Hematopoietic multipotent progenitor cell treated with erythropoietin and hydrocortisone succinate and interleukin-3 and kit ligand, for 17 days (in vitro differentiated cells): ENCODE data around the gene AZU1.
A peak's percentile ranks its signal among the peaks of the same experiment; 100 is the strongest.

Source experiments
- DNase-seq: peaks from one replicate; pipeline ENCODE4 v3.0.0-alpha.2; 2015; ENCODE audit warnings: low spot score

AZU1 gene, protein sequence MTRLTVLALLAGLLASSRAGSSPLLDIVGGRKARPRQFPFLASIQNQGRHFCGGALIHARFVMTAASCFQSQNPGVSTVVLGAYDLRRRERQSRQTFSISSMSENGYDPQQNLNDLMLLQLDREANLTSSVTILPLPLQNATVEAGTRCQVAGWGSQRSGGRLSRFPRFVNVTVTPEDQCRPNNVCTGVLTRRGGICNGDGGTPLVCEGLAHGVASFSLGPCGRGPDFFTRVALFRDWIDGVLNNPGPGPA

DNA sequence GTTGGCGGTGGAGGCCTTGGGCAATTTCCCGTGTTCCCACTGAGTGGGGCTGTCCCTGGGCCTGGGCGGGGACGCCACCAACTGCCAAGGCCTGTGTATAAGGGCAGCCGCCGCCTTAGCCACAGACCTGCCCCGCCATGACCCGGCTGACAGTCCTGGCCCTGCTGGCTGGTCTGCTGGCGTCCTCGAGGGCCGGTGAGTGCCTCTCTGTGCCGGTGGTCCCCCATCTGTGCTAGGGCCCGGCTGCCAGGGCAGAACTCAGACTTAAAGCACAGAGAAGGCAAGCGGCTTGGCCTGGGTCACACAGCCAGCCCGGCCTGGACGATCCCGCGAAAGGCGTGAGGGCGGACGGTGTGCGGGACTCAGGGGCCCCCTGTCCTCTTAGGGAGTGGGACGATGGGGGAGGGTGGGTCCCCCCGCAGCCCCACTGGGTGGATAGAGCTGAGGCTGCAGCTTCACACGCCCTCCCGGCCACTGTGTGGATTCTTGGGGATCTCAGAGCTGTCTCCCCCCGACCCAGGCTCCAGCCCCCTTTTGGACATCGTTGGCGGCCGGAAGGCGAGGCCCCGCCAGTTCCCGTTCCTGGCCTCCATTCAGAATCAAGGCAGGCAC is at the start of gene AZU1:
AZU1 (plus strand) TSS at position 128 of the 612 bp plus-strand sequence; CDS start at position 138, 10 bp downstream.
- DNase-seq = no peak

- no peak for DNase-seq
Observed at GRCh38 chr19:778910-779653, 48.6 kb upstream of the AZU1 start.

DNA sequence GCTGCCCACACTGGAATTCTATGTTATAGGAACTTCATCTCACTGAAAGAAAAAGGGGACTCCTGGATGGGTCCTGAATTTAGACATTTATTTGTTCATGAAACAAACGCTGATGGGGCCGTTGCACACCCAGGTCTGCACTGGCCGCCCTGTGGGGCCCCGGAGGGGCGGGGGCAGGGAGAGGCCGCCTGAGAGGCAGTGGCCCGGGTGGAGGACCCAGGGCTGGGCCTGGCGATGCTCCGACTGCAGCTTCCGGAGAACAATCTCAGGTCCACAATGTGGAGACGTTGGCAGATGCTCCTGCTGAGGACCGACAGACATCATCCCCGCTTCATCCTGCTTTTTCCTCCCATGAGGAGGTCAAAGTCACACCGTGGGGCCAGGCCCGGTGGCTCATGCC is 46.7 kb upstream of the AZU1 start:
- no peak for DNase-seq

DNA sequence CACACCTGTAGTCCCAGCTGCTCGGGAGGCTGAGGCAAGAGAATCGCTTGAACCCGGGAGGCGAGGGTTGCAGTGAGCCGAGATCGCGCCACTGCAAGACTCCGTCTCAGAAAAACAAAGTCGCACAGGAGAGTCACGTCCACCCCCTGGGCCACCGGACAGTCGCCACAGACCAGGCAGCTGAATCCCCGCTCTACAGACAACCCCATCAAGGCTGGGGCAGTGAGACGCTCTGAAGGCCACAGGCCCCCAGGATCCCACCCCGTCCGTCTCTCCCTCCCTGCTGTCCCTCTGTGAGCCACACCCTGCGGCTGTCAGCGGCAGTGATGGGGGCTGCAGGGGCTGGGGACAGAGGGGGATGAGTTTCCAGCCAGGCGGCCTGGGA is 45.8 kb upstream of the AZU1 start:
- DNase-seq = no peak

DNA sequence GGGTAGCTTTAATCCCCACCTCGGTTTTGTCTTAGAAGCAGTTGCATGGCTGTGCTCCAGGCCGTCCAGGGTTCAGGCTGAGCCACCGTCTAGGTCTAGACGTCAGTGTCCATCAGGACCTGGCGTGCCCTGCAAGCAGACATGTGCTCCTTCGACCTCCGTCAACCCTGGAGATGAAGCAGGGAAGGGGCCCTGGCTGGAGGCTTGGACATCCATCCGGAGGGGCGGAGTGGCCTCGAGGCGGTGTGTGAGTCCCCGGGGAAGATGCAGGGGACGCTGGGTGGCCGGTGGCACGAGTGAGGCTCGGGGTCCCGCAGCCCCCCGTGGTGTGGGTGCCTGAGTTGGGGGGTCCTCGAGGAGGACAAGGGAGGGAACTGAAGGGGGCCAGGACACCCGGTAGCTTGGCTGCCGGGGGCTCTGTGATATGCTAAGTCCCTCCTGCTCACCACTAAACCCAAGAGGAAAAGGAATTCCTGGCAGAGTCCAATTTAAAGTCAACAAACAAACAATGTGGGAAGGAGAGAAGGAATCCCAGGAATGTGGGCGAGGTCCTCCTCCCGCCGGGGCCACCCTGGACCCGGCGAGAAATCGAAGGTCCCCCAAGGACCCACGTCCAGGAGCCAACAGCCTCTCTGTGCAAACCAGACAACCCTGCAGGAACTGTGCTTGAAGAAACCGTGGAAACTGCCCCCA is 45.3 kb upstream of the AZU1 start:
- no peak for DNase-seq

DNA sequence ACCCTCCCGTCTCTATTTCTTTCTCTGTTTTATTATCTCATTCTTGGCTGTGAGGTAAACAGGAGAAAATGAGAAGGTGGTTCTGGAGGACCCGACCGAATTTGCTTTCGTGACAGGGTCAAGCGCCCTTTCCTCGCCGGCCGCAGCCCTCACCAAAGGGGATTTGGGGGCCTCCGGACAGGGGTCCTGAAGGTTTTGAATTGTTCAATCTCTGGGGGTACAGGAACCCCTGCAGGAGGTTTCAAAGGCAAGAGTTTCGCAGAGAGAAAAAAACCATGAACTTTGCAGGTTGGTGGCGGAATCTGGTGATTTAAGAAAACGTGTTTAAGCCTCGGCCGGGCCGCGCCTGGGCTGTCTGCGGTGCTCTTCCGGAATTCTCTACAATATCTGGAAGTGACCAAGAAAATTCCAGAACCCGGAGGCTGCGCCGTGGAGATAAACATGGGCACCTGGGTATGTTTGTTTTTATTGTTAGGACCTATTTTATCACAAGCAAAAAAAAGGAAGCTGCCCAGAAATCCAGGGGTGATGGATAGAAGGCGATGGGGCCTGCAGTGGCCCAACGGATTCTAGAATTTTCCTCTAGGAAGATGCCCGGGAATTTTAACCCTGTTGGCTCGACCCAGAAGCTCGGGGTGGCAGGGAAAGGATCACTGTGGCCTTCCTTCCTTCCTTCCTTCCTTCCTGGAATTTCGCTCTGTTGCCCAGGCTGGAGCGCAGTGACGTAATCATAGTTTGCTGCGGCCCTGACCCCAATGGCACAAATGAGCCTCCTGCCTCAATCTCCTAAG is 44.6 kb upstream of the AZU1 start:
- DNase-seq = no peak

DNA sequence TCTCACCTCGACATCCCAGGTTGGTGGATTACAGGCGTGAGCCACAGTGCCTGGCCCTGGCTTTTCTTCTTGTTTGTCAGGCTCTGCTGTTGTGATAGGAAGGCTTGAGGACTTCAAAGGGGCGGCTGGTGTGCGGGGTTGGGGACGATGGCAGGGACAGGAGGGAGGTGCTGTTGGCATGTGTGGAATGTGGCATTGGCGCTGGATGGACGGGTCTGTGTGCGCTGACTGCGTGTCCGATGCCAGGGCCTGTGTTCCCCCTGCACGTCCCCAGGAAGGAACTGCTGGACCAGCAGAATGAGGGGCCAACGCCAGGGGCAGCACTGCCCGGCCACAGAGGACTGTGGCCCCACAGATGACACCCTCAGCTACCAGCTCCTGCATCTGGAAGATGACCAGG is 43.1 kb upstream of the AZU1 start:
- DNase-seq = no peak

DNA sequence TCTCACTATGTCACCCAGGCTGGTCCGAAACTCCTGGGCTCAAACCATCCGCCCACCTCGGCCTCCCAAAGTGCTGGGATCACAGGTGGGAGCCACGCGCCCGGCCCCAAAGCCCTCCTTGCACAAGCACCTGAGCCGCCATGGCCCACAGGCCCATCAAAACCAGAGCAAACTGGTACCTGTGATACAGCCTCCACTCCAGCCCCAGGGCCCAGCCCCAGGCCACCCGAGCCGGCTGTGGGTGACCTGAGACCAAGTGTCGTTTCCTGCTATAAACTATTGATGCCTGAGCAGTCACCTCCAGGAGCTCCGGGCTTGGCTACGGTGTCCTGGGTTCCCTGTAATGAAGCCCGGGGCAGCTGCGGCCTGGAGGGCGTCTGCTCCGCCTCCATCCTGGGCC is 40.1 kb upstream of the AZU1 start:
- DNase-seq = no peak

GRCh38 chr19:788686-788982 is 39.0 kb upstream of the AZU1 start:
- DNase-seq = no peak

DNA sequence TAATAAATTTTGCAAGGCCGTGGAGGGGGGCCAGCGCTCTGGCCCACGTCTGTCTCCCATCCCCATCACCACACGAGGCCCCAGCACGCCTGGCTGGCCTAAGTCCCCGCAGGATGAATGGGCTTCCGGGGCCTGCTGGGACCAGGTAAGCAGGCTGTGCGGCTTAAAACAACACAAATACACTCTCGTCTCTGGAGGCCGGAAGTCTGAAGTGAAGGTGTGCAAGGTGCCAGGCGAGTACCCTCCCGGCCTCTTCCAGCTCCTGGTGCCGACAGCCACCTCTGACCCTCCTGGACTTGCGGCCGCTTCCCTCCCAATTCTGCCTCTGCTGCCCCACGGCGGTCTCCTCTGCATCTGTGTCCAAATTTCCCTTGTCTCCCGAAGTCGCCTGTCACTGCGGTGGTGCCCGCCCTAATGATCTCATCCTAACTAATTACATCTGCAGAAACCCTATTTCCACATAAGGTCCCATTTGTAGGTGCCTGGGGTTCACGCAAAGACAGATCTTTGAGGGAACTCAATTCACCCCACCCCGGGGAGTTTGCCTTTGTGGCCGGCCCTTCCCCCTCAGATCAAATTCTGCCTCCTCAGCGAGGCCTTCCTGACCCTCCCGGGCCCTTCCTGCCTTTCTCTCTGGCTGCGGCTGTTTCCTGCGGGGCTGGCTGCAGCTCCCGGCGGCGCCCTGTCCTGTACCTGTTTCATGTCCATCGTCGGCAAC is 38.5 kb upstream of the AZU1 start:
- no peak for DNase-seq

DNA sequence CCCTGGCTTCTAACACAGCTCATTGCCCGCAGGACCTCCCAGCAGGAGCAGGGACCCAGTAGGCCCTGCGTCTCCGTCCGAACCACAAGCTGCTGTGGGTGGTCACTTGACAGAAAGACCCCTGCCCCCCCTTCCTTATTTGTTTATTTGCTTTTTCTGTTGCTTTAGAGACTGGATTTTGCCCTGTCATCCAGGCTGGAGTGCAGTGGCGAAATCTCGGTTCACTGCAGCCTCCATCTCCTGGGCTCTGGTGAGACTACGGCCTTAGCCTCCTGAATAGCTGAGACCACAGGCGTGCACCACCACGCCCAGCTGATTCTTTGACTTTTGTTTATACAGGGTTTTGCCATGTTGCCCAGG is 38.0 kb upstream of the AZU1 start:
- no peak for DNase-seq

- DNase-seq = no peak
Observed at GRCh38 chr19:791007-791566, 36.5 kb upstream of the AZU1 start.

DNA sequence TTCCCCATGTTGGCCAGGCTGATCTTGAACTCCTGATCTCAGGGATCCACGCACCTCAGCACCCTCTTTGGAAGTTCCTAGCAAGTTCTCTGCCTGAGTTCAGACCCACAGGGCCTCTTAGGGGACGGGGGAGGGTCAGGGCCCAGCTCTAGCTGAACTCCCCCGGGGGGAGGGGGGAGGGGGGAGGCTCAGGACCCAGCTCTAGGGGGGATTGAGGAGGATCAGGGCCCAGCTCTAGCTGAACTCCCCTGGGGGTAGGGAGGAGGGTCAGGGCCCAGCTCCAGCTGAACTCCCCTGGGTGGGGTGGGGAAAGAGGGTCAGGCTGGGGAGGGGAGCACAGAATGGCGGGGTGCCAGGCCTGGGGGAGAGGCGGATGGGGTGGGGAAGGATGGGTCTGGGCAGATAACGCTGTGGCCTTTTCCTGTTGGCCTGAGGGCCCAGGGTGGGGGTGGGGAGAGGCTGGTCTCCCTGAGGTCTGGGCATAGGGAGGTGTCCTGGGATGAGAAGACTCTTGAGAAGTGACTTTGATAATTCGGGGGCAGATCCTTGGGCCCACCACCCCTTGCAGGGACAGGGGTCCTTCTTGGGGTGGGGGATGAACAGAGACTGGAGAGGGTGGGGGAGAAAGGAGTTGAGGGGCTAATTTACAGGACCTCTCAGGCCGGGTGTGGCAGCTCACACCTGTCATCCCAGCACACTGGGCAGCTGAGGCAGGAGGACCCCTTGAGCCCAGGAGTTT is 35.9 kb upstream of the AZU1 start:
- no peak for DNase-seq

- DNase-seq = no peak
Observed at GRCh38 chr19:792306-792885, 35.2 kb upstream of the AZU1 start.

DNA sequence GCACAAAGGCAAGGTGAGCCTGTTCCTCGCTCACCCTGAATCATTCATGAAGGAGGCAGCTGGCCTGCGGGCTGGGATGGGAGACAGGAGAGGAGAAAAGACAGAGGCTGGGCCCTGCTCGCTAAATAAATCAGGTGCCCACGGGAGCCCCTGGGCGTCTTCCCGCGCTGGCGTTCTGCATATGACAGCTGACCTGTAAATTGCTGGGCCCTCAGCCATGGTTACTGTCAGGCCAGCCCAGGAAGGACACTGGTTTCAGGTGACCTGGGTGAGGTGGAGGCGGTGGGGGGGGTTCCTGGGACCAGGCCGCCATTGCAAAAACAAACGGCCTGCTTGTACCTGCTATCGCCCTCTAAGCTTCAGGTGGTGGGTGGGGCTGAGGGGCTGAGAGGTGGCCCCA is 33.8 kb upstream of the AZU1 start:
- no peak for DNase-seq

DNA sequence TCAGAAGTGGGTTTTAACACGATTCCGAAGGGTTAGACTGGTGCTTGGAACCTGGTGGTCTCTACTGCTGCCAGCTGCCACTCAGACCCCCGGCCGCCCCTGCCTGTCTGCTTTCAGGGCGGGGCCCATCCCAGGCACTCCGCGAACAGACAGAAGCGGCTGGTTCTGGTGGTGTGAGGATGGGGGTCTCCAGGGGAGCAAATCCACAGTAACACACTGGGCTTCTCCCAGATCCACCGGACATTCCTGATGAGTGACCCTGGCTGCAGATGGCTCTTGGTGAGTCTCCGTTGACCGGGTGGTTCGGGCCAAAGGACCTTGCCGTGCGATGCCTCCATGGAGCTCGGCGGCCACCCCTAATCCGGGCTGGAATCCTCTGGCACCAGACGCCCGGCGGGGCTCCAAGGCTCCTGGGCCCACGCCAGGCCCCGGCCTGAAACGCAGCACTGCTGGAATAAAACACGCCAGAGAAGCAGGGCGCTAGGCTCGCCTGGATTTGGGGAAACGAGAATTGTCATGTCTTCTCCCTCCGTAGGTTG is 32.5 kb upstream of the AZU1 start:
- no peak for DNase-seq

DNA sequence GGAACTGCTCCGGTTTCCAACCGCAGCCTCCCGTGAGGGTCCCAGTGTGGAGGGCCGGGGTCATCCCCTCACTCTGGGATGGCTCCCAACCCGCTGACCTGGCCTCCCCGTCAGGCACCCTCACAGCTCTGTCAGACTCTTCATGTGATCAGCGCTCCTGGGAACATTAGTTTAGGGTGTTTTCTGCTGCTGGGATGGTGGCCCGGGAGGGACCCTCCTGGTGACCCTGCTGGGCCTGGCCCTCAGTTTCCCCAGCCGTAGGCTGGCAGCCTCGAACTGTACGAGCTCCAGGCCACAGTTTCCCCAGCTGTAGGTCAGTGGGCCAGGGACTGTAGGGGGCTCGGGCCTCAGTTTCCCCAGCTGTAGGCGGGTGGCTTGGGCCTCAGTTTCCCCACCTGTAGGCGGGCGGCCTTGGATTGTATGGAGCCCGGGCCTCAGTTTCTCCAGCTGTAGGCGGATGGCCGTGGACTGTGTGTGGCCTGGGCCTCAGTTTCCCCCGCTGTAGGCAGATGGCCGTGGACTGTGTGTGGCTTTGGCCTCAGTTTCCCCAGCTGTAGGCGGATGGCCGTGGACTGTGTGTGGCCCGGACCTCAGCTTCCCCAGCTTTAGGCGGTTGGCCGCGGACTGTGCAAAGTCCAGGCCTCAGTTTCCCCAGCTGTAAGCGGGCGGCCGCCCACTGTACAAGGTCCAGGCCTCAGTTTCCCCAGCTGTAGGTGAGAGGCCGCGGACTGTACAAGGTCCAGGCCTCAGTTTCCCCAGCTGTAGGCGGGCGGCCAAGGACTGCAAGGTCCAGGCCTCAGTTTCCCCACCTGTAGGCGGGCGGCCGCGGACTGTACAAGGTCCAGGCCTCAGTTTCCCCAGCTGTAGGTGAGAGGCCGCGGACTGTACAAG is 31.7 kb upstream of the AZU1 start:
- DNase-seq = no peak

GRCh38 chr19:796692-797527 is 30.7 kb upstream of the AZU1 start, which contains the start of gene PTBP1:
PTBP1 (plus strand) TSS chr19:797452; CDS start chr19:797498, 46 bp downstream.
- DNase-seq = peak; percentile 100
